Cardiac muscle cell (in vitro differentiated cells and primary cell): ENCODE measurements around the gene NDUFAF3. TPM values are rescaled to one million over a fixed set of nuclear protein-coding genes. Genes with fewer than 3 reads are reported as not detected.
"Not testable (repeated sequence)": the region's sequence is repeated elsewhere in the genome, so short reads cannot be mapped to it uniquely, and the experiment has no call there.

Experiments used
- DNase-seq, 2 donors: peaks; one replicate each; pipeline versions ENCODE4 v3.0.0 to v3.0.0-alpha.2; 2010 to 2017; ENCODE audit warnings: low read depth in 1 of 2, low spot score in 1 of 2
- H3K27ac ChIP-seq: fragments of 200-600 bp; sonication (generic); 2 replicates; pipeline ENCODE4 v1.5.1; 2016
- H3K27me3 ChIP-seq: fragments of 200-600 bp; sonication (generic); 2 replicates; pipeline ENCODE4 v1.6.0; 2016; ENCODE audit warnings: control low read depth
- H3K36me3 ChIP-seq: fragments of 200-600 bp; sonication (generic); 2 replicates; pipeline ENCODE4 v1.5.1; 2016; ENCODE audit warnings: control low read depth
- H3K4me1 ChIP-seq: fragments of 200-600 bp; sonication (generic); 2 replicates; pipeline ENCODE4 v1.8.1; 2017; ENCODE audit warnings: low read depth, mild to moderate bottlenecking, mixed run types
- H3K4me3 ChIP-seq: fragments of 200-600 bp; sonication (generic); 2 replicates; pipeline ENCODE4 v1.5.1; 2016; ENCODE audit warnings: mild to moderate bottlenecking
- H3K9me3 ChIP-seq: fragments of 200-600 bp; sonication (generic); 2 replicates; pipeline ENCODE4 v1.5.1; 2017; ENCODE audit warnings: low read depth, mild to moderate bottlenecking, control low read depth
- CTCF ChIP-seq: IDR thresholded peaks from 2 replicates; pipeline ENCODE4 v1.5.1; 2012; ENCODE audit warnings: low read depth, mild to moderate bottlenecking, low read length
- polyA plus RNA-seq: library from polyadenylated mRNA; unstranded; fragments of >200 nt; fragmentation: Nextera tagmentation; extraction: Ambion mirVana; gene quantifications from 2 replicates; pipeline ENCODE4 v1.2.1, GENCODE V29; 2016
- total RNA-seq: library from RNA; depleted of rRNA; stranded (reverse); fragments of >200 nt; gene quantifications from 2 replicates; pipeline ENCODE4 v1.2.3, GENCODE V29; 2016

NDUFAF3 gene
- total and polyA plus RNA-seq, 2 experiments from 2014 or later = 217 to 280 TPM

- TF ChIP-seq CTCF = no peak
These were observed 16.6 kb upstream of the NDUFAF3 start for GRCh38 chr3:49005303-49005680.

DNA sequence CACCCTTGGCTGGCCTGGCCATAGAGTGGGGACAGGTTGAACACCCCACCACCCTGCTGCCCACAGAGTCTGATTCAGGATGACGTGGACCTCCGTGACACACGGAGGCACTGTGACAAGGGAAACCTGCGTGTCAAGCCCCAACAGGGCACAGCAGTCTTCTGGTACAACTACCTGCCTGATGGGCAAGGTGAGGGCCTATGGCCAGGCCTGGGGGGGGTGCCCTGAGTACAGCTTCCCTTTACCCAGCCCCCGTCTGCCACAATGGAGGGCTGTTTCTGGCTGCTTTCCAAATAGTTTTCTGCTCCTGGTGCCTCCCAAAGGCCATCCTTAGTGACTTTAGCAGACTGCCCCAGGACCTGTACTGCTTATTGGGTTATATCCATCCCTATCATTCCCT, 15.9 kb upstream of the NDUFAF3 start:
- no peak for TF ChIP-seq CTCF
- no peaks in the 10 kb centered on the region for H3K4me1 ChIP-seq
- no peaks in the 10 kb centered on the region for H3K9me3 ChIP-seq
- no peaks in the 10 kb centered on the region for H3K27me3 ChIP-seq
- H3K36me3 ChIP-seq = no peaks in the 10 kb centered on the region
- H3K27ac ChIP-seq = no peak overlapping the region
- H3K4me3 ChIP-seq = no peak overlapping the region
- no peak for DNase-seq

More at GRCh38 chr3:49005303-49005680, 16.6 kb upstream of the NDUFAF3 start:
- Histone ChIP-seq H3K9me3 (no peaks in the 10 kb centered on the region), H3K27ac (no peak overlapping the region), H3K27me3 (no peaks in the 10 kb centered on the region), H3K4me3 (no peak overlapping the region), H3K4me1 (no peaks in the 10 kb centered on the region), H3K36me3 (no peaks in the 10 kb centered on the region)
- DNase-seq = no peak

DNA sequence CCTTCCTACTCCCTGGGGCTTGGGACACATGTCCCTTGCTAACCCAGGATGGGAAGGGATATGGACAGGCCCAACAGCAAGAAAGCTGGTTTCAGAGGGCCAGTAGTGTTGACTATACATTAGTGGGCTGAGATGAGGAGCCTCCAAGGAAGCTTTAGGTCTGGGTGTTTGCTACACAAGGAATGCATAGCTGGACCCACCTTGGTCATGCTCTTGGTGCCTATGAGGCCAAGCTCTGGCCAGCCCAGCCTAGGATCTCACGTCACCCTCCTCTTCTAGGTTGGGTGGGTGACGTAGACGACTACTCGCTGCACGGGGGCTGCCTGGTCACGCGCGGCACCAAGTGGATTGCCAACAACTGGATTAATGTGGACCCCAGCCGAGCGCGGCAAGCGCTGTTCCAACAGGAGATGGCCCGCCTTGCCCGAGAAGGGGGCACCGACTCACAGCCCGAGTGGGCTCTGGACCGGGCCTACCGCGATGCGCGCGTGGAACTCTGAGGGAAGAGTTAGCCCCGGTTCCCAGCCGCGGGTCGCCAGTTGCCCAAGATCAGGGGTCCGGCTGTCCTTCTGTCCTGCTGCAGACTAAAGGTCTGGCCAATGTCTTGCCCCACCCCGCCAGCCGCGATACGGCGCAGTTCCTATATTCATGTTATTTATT, 15.4 kb upstream of the NDUFAF3 start:
- no peak for TF ChIP-seq CTCF
- Histone ChIP-seq H3K27ac (peak overlapping the region; percentile 77), H3K27me3 (no peaks in the 10 kb centered on the region), H3K9me3 (no peaks in the 10 kb centered on the region), H3K36me3 (no peaks in the 10 kb centered on the region), H3K4me3 (peak overlapping the region; percentile 84), H3K4me1 (no peaks in the 10 kb centered on the region)
- peak; percentile 27 to 72 for DNase-seq

DNA sequence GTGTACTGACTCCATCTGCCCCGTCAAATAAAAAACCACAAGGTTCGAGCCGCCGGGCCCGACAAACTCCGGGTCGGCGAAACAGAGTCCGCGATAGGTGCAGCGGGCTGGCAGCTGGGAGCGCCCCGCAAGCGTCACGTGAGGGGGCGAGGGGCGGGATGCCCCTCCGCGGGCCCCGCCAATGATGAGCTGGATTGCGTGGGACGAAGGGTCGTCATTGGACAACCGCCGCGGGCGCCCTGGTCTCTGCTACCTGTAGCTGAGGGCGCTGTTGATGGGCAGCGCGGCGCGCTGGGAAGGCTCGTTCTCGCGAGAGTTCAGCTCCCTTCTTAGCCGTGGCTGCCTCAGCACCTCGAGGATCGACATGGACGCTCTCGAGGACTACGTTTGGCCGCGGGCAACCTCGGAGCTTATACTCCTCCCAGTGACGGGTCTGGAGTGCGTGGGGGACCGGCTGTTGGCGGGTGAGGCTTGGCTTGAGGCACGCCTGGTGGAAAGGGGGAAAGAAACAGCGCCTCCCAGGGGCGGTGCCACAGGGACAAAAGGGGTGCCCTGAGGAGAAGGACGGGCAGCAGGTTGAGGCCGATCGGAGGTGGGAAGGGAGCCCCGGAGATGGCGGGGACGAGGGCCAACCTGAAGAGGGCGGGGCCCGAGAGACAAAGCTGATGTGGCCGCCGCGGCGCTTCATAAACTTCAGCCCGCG, 14.7 kb upstream of the NDUFAF3 start, which contains the start of gene WDR6:
Gene WDR6 (plus strand): TSS at position 324 of the 703 bp plus-strand sequence. CDS start 41 bp downstream, at position 365.
- Histone ChIP-seq H3K4me1 (no peaks in the 10 kb centered on the region), H3K27ac (peak within 1 kb of the TSS; percentile 94), H3K4me3 (peak within 1 kb of the TSS; percentile 84), H3K36me3 (peaks cover 4% of the 10 kb centered on the region), H3K27me3 (no peaks in the 10 kb centered on the region), H3K9me3 (no peaks in the 10 kb centered on the region)
- DNase-seq = peak; percentile 99
- TF ChIP-seq CTCF = peak; percentile 43

- TF ChIP-seq CTCF = no peak
- peak overlapping the region; percentile 94 for H3K27ac ChIP-seq
- DNase-seq = peak; percentile 88 to 92
- H3K4me3 ChIP-seq = peak overlapping the region; percentile 84
- H3K4me1 ChIP-seq = no peaks in the 10 kb centered on the region
- no peaks in the 10 kb centered on the region for H3K9me3 ChIP-seq
- H3K27me3 ChIP-seq = no peaks in the 10 kb centered on the region
- H3K36me3 ChIP-seq = peaks cover 4% of the 10 kb centered on the region
These were observed 14.0 kb upstream of the NDUFAF3 start for GRCh38 chr3:49007771-49008528.

DNA sequence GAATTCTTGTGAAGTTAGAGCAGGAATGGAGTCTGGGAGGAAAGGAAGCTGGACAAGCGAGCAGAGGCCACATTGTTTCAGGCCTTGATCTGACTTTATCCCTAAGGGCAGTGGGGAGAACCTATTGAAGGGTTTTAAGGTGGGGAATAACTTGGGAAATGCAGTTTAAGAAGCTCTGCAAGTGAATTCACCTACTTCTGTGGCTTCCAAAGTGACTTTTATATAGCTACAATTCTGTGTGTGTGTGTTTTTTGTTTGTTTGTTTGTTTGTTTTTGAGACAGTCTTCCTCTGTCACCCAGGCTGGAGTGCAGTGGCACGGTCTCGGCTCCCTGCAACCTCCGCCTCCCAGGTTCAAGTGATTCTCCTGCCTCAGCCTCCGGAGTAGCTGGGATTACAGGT, 13.3 kb upstream of the NDUFAF3 start:
- H3K4me1 ChIP-seq, H3K27me3 ChIP-seq, DNase-seq, H3K4me3 ChIP-seq, H3K9me3 ChIP-seq: not testable (repeated sequence)
- Histone ChIP-seq H3K27ac (peak overlapping the region; percentile 62), H3K36me3 (peaks cover 11% of the 10 kb centered on the region)
